ENCODE results near the gene ZNF700.

ZNF700 gene

GRCh38 chr19:11964858-11965645, 40.1 kb downstream of the ZNF700 start, which contains the start of gene ZNF763:
TSS of gene ZNF763 (plus strand) at chr19:11965040. CDS start at chr19:11965209, 169 bp downstream.
- Histone ChIP-seq H3K4me3 (replicated peaks; ENCODE audit: insufficient read depth, low read length) (no peak within 1 kb of the TSS), H3K27me3 (ENCODE audit: insufficient read depth, poor library complexity, severe bottlenecking) (no peaks in the 10 kb centered on the region), H3K27ac (replicated peaks) (peak within 1 kb of the TSS; percentile 83)
- no peak for TF ChIP-seq GABPA (IDR thresholded peaks at IDR 0.05; ENCODE audit: low read depth)
- no peak for TF ChIP-seq REST (IDR thresholded peaks at IDR 0.05; ENCODE audit: insufficient replicate concordance, low read depth)
- TF ChIP-seq SPI1 (IDR thresholded peaks at IDR 0.05; ENCODE audit: borderline replicate concordance, low read depth): no peak
- TF ChIP-seq POLR2AphosphoS5 (IDR thresholded peaks at IDR 0.05; ENCODE audit: low read depth): no peak
- TF ChIP-seq CTCF (IDR thresholded peaks at IDR 0.05; ENCODE audit: insufficient read depth, low read length): no peak
- peak in 1 of 2 experiments; percentile 90 for DNase-seq (ENCODE audit: low read depth in 1 of 2, low spot score in 1 of 2)

GRCh38 chr19:11970174-11970573, 45.3 kb downstream of the ZNF700 start:
- Histone ChIP-seq H3K4me3 (replicated peaks; ENCODE audit: insufficient read depth, low read length) (no peak overlapping the region), H3K27ac (replicated peaks) (no peak overlapping the region), H3K27me3 (ENCODE audit: insufficient read depth, poor library complexity, severe bottlenecking) (no peaks in the 10 kb centered on the region)
- no peak for DNase-seq (ENCODE audit: low read depth in 1 of 2, low spot score in 1 of 2)
- TF ChIP-seq GABPA (IDR thresholded peaks at IDR 0.05; ENCODE audit: low read depth) (no peak), SPI1 (IDR thresholded peaks at IDR 0.05; ENCODE audit: borderline replicate concordance, low read depth) (no peak), CTCF (IDR thresholded peaks at IDR 0.05; ENCODE audit: insufficient read depth, low read length) (no peak), POLR2AphosphoS5 (IDR thresholded peaks at IDR 0.05; ENCODE audit: low read depth) (no peak), REST (IDR thresholded peaks at IDR 0.05; ENCODE audit: insufficient replicate concordance, low read depth) (no peak)

- DNase-seq (ENCODE audit: low read depth in 1 of 2, low spot score in 1 of 2): peak in 1 of 2 experiments; percentile 28
- Histone ChIP-seq H3K27ac (replicated peaks) (no peak overlapping the region), H3K27me3 (ENCODE audit: insufficient read depth, poor library complexity, severe bottlenecking) (no peaks in the 10 kb centered on the region), H3K4me3 (replicated peaks; ENCODE audit: insufficient read depth, low read length) (no peak overlapping the region)
- no peak for TF ChIP-seq GABPA (IDR thresholded peaks at IDR 0.05; ENCODE audit: low read depth)
- TF ChIP-seq SPI1 (IDR thresholded peaks at IDR 0.05; ENCODE audit: borderline replicate concordance, low read depth): no peak
- no peak for TF ChIP-seq REST (IDR thresholded peaks at IDR 0.05; ENCODE audit: insufficient replicate concordance, low read depth)
- TF ChIP-seq POLR2AphosphoS5 (IDR thresholded peaks at IDR 0.05; ENCODE audit: low read depth): no peak
- no peak for TF ChIP-seq CTCF (IDR thresholded peaks at IDR 0.05; ENCODE audit: insufficient read depth, low read length)
Observed at GRCh38 chr19:11971041-11971440, 46.1 kb downstream of the ZNF700 start.
